Measurements from ENCODE around the gene USH1G. TPM values are rescaled to one million over a fixed set of nuclear protein-coding genes. Genes with fewer than 3 reads are reported as not detected.

Gene USH1G
- total and polyA plus RNA-seq, 2 of the 13 experiments (the other 11 are each of a cell fraction or from before 2014, with no cell fraction given): 0.04 TPM; not detected in 1

GRCh38 chr17:74972107-74972972 is 49.3 kb upstream of the USH1G start, which contains the start of gene HID1 (continued):
- TF ChIP-seq, protein P1, sequence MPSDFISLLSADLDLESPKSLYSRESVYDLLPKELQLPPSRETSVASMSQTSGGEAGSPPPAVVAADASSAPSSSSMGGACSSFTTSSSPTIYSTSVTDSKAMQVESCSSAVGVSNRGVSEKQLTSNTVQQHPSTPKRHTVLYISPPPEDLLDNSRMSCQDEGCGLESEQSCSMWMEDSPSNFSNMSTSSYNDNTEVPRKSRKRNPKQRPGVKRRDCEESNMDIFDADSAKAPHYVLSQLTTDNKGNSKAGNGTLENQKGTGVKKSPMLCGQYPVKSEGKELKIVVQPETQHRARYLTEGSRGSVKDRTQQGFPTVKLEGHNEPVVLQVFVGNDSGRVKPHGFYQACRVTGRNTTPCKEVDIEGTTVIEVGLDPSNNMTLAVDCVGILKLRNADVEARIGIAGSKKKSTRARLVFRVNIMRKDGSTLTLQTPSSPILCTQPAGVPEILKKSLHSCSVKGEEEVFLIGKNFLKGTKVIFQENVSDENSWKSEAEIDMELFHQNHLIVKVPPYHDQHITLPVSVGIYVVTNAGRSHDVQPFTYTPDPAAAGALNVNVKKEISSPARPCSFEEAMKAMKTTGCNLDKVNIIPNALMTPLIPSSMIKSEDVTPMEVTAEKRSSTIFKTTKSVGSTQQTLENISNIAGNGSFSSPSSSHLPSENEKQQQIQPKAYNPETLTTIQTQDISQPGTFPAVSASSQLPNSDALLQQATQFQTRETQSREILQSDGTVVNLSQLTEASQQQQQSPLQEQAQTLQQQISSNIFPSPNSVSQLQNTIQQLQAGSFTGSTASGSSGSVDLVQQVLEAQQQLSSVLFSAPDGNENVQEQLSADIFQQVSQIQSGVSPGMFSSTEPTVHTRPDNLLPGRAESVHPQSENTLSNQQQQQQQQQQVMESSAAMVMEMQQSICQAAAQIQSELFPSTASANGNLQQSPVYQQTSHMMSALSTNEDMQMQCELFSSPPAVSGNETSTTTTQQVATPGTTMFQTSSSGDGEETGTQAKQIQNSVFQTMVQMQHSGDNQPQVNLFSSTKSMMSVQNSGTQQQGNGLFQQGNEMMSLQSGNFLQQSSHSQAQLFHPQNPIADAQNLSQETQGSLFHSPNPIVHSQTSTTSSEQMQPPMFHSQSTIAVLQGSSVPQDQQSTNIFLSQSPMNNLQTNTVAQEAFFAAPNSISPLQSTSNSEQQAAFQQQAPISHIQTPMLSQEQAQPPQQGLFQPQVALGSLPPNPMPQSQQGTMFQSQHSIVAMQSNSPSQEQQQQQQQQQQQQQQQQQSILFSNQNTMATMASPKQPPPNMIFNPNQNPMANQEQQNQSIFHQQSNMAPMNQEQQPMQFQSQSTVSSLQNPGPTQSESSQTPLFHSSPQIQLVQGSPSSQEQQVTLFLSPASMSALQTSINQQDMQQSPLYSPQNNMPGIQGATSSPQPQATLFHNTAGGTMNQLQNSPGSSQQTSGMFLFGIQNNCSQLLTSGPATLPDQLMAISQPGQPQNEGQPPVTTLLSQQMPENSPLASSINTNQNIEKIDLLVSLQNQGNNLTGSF (CRISPR knock-in tag; IDR thresholded peaks at IDR 0.05): no peak
- TF ChIP-seq, protein P2, sequence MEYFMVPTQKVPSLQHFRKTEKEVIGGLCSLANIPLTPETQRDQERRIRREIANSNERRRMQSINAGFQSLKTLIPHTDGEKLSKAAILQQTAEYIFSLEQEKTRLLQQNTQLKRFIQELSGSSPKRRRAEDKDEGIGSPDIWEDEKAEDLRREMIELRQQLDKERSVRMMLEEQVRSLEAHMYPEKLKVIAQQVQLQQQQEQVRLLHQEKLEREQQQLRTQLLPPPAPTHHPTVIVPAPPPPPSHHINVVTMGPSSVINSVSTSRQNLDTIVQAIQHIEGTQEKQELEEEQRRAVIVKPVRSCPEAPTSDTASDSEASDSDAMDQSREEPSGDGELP (IDR thresholded peaks at IDR 0.05; ENCODE audit: borderline replicate concordance, low read depth): peak; percentile 98
- TF ChIP-seq GTF2F1 (IDR thresholded peaks at IDR 0.05; ENCODE audit: low read length) (no peak), ZNF446 (CRISPR knock-in tag; IDR thresholded peaks at IDR 0.05) (no peak), ZNF124 (CRISPR knock-in tag; IDR thresholded peaks at IDR 0.05) (no peak), AKAP8 (CRISPR knock-in tag; IDR thresholded peaks at IDR 0.05) (peak; percentile 27; the same call in 1 of the 2 replicates), ZNF660 (CRISPR knock-in tag; IDR thresholded peaks at IDR 0.05; ENCODE audit: borderline replicate concordance, low read depth) (no peak), MTA3 (CRISPR knock-in tag; IDR thresholded peaks at IDR 0.05) (no peak), RFX3 (CRISPR knock-in tag; IDR thresholded peaks at IDR 0.05) (no peak), ZNF749 (CRISPR knock-in tag; IDR thresholded peaks at IDR 0.05; ENCODE audit: borderline replicate concordance) (peak; percentile 10; the same call in 1 of the 2 replicates), EHMT2 (IDR thresholded peaks at IDR 0.05; ENCODE audit: borderline replicate concordance, low read depth, low read length) (no peak), ZNF343 (CRISPR knock-in tag; IDR thresholded peaks at IDR 0.05) (no peak), ZNF547 (CRISPR knock-in tag; IDR thresholded peaks at IDR 0.05) (no peak; the same call in 1 of the 2 replicates), GTF3A (CRISPR knock-in tag; conservative IDR thresholded peaks at IDR 0.05) (no peak), IRX3 (CRISPR knock-in tag; IDR thresholded peaks at IDR 0.05; ENCODE audit: borderline replicate concordance, low read depth) (peak; percentile 29; the same call in 1 of the 2 replicates), HMG20A (CRISPR knock-in tag; IDR thresholded peaks at IDR 0.05; ENCODE audit: borderline replicate concordance) (peak; percentile 39; the same call in 1 of the 2 replicates), REPIN1 (CRISPR knock-in tag; IDR thresholded peaks at IDR 0.05; ENCODE audit: borderline replicate concordance, low read depth) (no peak), ZFY (CRISPR knock-in tag; IDR thresholded peaks at IDR 0.05) (peak; percentile 84; the same call in 1 of the 2 replicates)
- TF ChIP-seq, protein P3, sequence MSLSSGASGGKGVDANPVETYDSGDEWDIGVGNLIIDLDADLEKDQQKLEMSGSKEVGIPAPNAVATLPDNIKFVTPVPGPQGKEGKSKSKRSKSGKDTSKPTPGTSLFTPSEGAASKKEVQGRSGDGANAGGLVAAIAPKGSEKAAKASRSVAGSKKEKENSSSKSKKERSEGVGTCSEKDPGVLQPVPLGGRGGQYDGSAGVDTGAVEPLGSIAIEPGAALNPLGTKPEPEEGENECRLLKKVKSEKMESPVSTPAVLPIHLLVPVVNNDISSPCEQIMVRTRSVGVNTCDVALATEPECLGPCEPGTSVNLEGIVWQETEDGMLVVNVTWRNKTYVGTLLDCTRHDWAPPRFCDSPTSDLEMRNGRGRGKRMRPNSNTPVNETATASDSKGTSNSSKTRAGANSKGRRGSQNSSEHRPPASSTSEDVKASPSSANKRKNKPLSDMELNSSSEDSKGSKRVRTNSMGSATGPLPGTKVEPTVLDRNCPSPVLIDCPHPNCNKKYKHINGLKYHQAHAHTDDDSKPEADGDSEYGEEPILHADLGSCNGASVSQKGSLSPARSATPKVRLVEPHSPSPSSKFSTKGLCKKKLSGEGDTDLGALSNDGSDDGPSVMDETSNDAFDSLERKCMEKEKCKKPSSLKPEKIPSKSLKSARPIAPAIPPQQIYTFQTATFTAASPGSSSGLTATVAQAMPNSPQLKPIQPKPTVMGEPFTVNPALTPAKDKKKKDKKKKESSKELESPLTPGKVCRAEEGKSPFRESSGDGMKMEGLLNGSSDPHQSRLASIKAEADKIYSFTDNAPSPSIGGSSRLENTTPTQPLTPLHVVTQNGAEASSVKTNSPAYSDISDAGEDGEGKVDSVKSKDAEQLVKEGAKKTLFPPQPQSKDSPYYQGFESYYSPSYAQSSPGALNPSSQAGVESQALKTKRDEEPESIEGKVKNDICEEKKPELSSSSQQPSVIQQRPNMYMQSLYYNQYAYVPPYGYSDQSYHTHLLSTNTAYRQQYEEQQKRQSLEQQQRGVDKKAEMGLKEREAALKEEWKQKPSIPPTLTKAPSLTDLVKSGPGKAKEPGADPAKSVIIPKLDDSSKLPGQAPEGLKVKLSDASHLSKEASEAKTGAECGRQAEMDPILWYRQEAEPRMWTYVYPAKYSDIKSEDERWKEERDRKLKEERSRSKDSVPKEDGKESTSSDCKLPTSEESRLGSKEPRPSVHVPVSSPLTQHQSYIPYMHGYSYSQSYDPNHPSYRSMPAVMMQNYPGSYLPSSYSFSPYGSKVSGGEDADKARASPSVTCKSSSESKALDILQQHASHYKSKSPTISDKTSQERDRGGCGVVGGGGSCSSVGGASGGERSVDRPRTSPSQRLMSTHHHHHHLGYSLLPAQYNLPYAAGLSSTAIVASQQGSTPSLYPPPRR (CRISPR knock-in tag; IDR thresholded peaks at IDR 0.05; ENCODE audit: borderline replicate concordance): peak; percentile 59; the same call in 1 of the 2 replicates

Measured in HepG2 (cell line).